ENCODE results near the gene PCYOX1L.

Gene PCYOX1L, protein sequence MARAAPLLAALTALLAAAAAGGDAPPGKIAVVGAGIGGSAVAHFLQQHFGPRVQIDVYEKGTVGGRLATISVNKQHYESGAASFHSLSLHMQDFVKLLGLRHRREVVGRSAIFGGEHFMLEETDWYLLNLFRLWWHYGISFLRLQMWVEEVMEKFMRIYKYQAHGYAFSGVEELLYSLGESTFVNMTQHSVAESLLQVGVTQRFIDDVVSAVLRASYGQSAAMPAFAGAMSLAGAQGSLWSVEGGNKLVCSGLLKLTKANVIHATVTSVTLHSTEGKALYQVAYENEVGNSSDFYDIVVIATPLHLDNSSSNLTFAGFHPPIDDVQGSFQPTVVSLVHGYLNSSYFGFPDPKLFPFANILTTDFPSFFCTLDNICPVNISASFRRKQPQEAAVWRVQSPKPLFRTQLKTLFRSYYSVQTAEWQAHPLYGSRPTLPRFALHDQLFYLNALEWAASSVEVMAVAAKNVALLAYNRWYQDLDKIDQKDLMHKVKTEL

GRCh38 chr5:149357370-149358293 is at the start of gene PCYOX1L:
PCYOX1L (plus strand) TSS chr5:149358046; CDS start chr5:149358069, 23 bp downstream.
- peak; percentile 100 for ATAC-seq

DNA sequence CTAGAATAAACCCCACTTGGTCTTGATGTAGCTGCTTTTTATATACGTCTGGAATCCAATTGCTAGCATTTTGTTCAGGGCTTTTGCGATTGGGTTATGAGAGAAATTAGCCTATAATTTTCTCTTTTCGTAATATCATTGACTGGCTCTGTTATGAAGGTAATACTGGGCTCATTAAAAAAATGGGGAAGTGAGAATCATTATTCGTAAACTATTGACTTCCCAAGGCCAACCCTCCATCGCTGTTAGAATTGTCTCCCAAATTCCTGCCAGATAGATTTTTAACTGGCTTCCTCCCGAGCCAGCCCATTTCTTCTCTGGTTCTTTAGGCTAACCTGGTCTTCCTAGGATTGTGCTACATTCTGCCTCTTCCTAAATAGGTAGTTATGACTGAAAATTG is 48.5 kb upstream of the PCYOX1L start:
- TF ChIP-seq ESRRG (CRISPR knock-in tag; IDR thresholded peaks at IDR 0.05) (no peak), BACH2 (CRISPR knock-in tag; IDR thresholded peaks at IDR 0.05; ENCODE audit: borderline replicate concordance) (no peak), CSDC2 (CRISPR knock-in tag; IDR thresholded peaks at IDR 0.05) (no peak), RARB (CRISPR knock-in tag; IDR thresholded peaks at IDR 0.05) (no peak), ZNF565 (CRISPR knock-in tag; conservative IDR thresholded peaks at IDR 0.05; ENCODE audit: low read depth) (no peak), OSR1 (CRISPR knock-in tag; IDR thresholded peaks at IDR 0.05) (no peak), CREB5 (CRISPR knock-in tag; IDR thresholded peaks at IDR 0.05; ENCODE audit: low read depth) (no peak)

More at GRCh38 chr5:149357370-149358293, at the start of gene PCYOX1L:
- TF ChIP-seq CREB5 (CRISPR knock-in tag; IDR thresholded peaks at IDR 0.05; ENCODE audit: low read depth) (no peak), PATZ1 (CRISPR knock-in tag; IDR thresholded peaks at IDR 0.05; ENCODE audit: borderline replicate concordance) (no peak), SNAI2 (CRISPR knock-in tag; IDR thresholded peaks at IDR 0.05) (no peak), ZNF565 (CRISPR knock-in tag; conservative IDR thresholded peaks at IDR 0.05; ENCODE audit: low read depth) (no peak), RARB (CRISPR knock-in tag; IDR thresholded peaks at IDR 0.05) (no peak), ARNTL (CRISPR knock-in tag; IDR thresholded peaks at IDR 0.05; ENCODE audit: borderline replicate concordance, low read depth) (no peak), ZNF8 (CRISPR knock-in tag; IDR thresholded peaks at IDR 0.05) (no peak), GLIS3 (CRISPR knock-in tag; IDR thresholded peaks at IDR 0.05) (no peak), PPARA (CRISPR knock-in tag; IDR thresholded peaks at IDR 0.05; ENCODE audit: borderline replicate concordance) (no peak), TSHZ2 (CRISPR knock-in tag; IDR thresholded peaks at IDR 0.05) (no peak), ZFP3 (CRISPR knock-in tag; IDR thresholded peaks at IDR 0.05) (no peak), TOX (CRISPR knock-in tag; IDR thresholded peaks at IDR 0.05; ENCODE audit: borderline replicate concordance) (no peak), ZFP30 (CRISPR knock-in tag; IDR thresholded peaks at IDR 0.05) (no peak), OSR1 (CRISPR knock-in tag; IDR thresholded peaks at IDR 0.05) (no peak), ISL1 (CRISPR knock-in tag; IDR thresholded peaks at IDR 0.05) (no peak)

DNA sequence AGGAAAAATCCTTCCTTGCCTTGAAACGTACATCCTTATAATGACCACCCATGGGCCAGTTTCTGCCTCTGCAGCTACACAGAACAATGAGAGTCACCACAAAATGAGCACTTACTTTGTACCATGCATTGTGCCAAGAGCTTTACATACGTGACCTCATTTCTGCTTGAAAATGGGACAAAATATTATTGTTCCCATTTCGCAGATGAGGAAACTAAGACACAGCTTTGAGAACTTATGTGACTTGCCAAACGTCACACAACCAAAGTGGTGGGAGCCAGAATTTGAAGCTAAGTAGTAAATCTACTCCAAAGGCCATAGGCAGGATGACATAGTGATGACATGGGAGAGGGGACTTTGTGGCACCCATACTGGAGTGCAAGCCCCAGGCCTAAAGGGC is 47.4 kb upstream of the PCYOX1L start:
- no peak for ATAC-seq
- TF ChIP-seq ZC3H10 (CRISPR knock-in tag; IDR thresholded peaks at IDR 0.05) (no peak), SNAI2 (CRISPR knock-in tag; IDR thresholded peaks at IDR 0.05) (no peak), PPARA (CRISPR knock-in tag; IDR thresholded peaks at IDR 0.05; ENCODE audit: borderline replicate concordance) (no peak), ESRRG (CRISPR knock-in tag; IDR thresholded peaks at IDR 0.05) (no peak), ZNF70 (CRISPR knock-in tag; IDR thresholded peaks at IDR 0.05) (no peak), OSR1 (CRISPR knock-in tag; IDR thresholded peaks at IDR 0.05) (no peak), TOX (CRISPR knock-in tag; IDR thresholded peaks at IDR 0.05; ENCODE audit: borderline replicate concordance) (no peak), ZNF565 (CRISPR knock-in tag; conservative IDR thresholded peaks at IDR 0.05; ENCODE audit: low read depth) (no peak), GLIS3 (CRISPR knock-in tag; IDR thresholded peaks at IDR 0.05) (no peak), TSHZ2 (CRISPR knock-in tag; IDR thresholded peaks at IDR 0.05) (no peak), PATZ1 (CRISPR knock-in tag; IDR thresholded peaks at IDR 0.05; ENCODE audit: borderline replicate concordance) (no peak)

More for the DNA sequence above, 48.5 kb upstream of the PCYOX1L start:
- no peak for ATAC-seq

All from SK-N-SH treated with all-trans-retinoic acid at 6 μM for 48 hours (cell line).